ENCODE data around the gene PIEZO1.
"Not testable (repeated sequence)": the region's sequence is repeated elsewhere in the genome, so short reads cannot be mapped to it uniquely, and the experiment has no call there.

PIEZO1 gene

DNA sequence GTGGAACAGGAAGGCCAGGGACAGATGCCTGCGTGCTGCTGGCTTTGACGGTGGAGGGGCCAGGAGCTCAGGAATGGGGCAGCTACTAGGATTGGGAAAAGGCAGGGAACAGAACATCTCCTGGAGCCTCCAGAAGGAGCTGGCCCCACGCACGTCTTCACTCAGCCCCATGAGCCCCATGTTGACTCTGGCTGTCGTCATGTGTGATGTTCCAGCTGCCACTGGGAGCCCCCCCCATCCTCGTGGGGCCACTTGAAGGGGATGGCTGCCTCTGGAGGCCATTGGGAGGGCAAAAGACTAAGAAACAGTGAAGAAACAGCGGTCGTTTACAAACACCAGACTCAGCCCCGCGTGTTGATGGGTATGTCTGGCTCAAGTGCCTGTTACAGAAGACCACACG lies 45.2 kb upstream of the PIEZO1 start:
- no peak overlapping the region for H3K4me3 ChIP-seq (replicated peaks in 1 of 2; ENCODE audit: low read depth in 2 of 2, low read length in 2 of 2)
- peak in 1 of 2 donors; percentile 18 for DNase-seq (ENCODE audit: low read depth in 2 of 2)
- TF ChIP-seq, protein P1, sequence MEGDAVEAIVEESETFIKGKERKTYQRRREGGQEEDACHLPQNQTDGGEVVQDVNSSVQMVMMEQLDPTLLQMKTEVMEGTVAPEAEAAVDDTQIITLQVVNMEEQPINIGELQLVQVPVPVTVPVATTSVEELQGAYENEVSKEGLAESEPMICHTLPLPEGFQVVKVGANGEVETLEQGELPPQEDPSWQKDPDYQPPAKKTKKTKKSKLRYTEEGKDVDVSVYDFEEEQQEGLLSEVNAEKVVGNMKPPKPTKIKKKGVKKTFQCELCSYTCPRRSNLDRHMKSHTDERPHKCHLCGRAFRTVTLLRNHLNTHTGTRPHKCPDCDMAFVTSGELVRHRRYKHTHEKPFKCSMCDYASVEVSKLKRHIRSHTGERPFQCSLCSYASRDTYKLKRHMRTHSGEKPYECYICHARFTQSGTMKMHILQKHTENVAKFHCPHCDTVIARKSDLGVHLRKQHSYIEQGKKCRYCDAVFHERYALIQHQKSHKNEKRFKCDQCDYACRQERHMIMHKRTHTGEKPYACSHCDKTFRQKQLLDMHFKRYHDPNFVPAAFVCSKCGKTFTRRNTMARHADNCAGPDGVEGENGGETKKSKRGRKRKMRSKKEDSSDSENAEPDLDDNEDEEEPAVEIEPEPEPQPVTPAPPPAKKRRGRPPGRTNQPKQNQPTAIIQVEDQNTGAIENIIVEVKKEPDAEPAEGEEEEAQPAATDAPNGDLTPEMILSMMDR (IDR thresholded peaks at IDR 0.05; ENCODE audit: low read depth, low read length) = no peak

DNA sequence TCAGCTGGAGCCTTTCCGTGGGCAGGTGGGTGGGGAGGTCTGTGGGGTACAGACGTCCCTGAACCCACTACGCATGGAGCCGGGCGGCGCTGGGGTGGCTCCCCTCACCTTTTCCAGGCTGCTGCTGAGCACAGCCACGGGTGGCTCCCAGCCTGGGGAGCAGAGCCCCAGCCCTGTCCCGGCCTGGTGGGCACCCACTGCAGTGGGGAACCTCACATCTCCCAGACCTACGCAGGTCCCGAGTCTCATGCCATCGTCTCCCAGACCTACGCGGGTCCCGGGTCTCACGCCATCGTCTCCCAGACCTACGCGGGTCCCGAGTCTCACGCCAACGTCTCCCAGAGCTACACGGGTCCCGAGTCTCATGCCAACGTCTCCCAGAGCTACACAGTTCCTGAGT lies 43.7 kb upstream of the PIEZO1 start:
- no peak overlapping the region for H3K4me3 ChIP-seq (replicated peaks in 1 of 2; ENCODE audit: low read depth in 2 of 2, low read length in 2 of 2)
- no peak for DNase-seq (ENCODE audit: low read depth in 2 of 2)
- TF ChIP-seq, protein P1 (IDR thresholded peaks at IDR 0.05; ENCODE audit: low read depth, low read length) = no peak

DNA sequence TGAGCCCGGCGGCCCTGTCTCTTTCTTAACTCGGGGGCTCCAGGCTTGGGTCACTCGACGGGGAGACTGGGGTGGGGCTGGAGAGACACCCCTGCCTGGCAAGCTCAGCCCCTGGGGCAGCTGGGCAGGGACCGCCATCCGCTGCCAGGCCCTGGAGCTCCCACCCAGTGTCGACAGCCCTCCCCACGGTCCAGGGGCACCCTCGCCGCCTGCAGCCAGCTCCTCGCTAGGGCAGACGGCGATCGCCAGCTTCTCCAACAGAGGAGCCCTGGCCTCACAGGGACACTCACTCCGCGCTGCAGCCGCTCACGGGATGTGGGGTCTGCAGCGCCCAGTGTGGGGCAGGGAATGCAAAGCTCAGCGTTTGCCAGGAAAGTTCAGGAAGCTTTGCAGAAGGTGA lies 42.7 kb upstream of the PIEZO1 start:
- TF ChIP-seq, protein P1 (IDR thresholded peaks at IDR 0.05; ENCODE audit: low read depth, low read length) = no peak
- DNase-seq (ENCODE audit: low read depth in 2 of 2) = no peak
- no peak overlapping the region for H3K4me3 ChIP-seq (replicated peaks in 1 of 2; ENCODE audit: low read depth in 2 of 2, low read length in 2 of 2)

DNA sequence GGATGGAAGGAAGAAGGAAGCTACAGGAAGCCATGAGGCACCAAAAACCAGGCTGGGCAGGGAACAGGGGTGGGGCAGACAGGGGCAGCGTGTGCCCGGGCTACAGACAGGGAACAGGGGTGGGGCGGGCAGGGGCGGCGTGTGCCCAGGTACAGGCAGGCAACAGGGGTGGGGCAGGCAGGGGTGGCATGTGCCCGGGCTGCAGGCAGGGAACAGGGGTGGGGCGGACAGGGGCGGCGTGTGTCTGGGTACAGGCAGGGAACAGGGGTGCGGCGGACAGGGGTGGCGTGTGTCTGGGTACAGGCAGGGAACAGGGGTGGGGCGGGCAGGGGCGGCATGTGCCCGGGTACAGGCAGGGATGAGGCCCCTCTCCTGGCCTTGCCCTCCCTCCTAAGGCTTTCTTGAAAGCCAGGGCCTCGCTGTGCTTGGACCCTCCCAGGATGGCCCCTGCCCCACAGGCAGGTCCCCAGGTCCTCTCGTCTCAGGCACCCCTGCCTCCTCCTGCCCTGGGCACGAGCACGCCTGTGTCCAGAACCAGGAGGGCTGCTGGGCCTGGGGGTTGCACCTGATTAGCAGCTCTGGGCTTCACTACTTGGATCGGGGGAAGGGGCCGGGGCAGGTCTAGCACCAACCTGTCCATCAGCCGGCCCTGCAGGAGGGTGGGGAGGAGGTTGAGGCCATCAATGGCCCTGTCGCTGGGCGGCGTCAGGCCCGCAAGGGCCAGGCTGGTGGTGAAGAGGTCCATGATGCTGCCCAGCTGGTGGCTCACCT lies 41.2 kb upstream of the PIEZO1 start:
- no peak for DNase-seq (ENCODE audit: low read depth in 2 of 2)
- TF ChIP-seq, protein P1 (IDR thresholded peaks at IDR 0.05; ENCODE audit: low read depth, low read length) = no peak
- no peak overlapping the region for H3K4me3 ChIP-seq (replicated peaks in 1 of 2; ENCODE audit: low read depth in 2 of 2, low read length in 2 of 2)

DNA sequence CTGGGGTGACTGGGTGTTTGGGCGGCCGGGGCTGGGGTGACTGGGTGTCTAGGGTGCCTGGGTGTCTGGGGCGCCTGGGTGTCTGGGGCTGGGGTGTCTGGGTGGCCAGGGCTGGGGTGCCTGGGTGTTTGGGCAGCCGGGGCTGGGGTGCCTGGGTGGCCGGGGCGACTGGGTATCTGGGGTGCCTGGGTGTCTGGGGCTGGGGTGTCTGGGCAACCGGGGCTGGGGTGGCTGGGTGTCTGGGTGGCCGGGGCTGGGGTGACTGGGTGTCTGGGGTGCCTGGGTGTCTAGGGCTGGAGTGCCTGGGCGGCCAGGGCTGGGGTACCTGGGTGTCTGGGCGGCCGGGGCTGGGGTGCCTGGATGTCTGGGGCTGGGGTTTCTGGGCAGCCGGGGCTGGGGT lies 40.1 kb upstream of the PIEZO1 start:
- DNase-seq (ENCODE audit: low read depth in 2 of 2) = no peak
- no peak overlapping the region for H3K4me3 ChIP-seq (replicated peaks in 1 of 2; ENCODE audit: low read depth in 2 of 2, low read length in 2 of 2)
- TF ChIP-seq, protein P1 (IDR thresholded peaks at IDR 0.05; ENCODE audit: low read depth, low read length) = no peak

DNA sequence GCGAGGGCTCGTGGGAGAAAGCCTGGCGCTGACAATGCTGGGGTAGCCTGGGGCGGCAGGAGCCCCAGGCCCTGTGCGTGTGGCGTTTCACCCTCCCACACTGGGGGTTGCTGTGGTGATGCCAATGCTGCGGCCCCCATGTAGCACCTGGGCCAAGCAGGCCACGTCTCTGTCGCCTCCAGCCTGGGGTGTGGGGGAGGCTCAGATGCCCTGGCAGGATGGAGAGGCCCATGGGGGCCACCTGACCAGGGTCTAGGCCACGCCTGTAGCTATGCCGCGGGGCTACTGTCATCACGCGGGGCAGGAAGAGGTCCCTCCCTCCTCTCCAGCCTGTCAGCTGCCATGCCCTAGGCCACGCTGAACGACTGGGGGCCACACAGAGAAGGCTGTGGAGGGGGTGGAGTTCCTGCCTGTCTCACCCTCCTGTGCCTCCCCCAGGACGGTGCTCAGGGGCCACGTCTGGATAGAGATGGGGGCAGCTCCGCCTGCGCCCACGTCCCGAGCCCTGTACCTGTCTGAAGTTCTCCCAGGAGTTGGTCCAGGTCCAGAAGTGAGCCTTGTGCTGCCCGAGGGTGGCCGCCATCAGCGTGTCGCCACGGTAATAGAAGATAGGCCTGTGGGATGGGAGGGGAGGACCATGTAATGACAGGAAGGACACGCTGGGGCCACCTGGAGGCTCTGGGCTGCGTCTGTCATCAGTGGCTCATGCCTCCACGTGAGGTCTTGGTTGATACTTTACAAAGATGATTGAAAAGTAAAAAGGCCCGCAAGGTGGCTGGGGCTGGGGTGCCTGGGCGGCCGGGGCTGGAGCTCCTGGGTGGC lies 39.4 kb upstream of the PIEZO1 start:
- TF ChIP-seq, protein P1 (IDR thresholded peaks at IDR 0.05; ENCODE audit: low read depth, low read length) = no peak
- H3K4me3 ChIP-seq (replicated peaks in 1 of 2; ENCODE audit: low read depth in 2 of 2, low read length in 2 of 2) = no peak overlapping the region
- no peak for DNase-seq (ENCODE audit: low read depth in 2 of 2)

DNA sequence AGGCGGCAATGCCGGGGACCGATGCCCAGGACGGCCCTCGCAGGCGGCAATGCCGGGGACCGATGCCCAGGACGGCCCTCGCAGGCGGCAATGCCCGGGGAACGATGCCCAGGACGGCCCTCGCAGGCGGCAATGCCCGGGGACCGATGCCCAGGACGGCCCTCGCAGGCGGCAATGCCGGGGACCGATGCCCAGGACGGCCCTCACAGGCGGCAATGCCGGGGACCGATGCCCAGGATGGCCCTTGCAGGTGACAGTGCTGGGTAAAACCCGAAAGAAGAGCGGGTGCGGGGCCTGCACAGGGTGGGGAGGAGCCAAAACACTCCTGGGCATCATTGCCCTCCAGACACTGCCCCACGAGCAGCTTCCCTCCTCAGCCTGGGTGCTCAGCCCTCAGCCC lies 38.6 kb upstream of the PIEZO1 start:
- H3K4me3 ChIP-seq (replicated peaks in 1 of 2; ENCODE audit: low read depth in 2 of 2, low read length in 2 of 2); DNase-seq (ENCODE audit: low read depth in 2 of 2): not testable (repeated sequence)
